Measurements from ENCODE around the gene PAQR8. TPM values are rescaled to one million over a fixed set of nuclear protein-coding genes. Genes with fewer than 3 reads are reported as not detected.
A peak's percentile ranks its signal among the peaks of the same experiment; 100 is the strongest.

PAQR8 gene
- total and polyA plus RNA-seq, 2 donors (not counting 1 experiment from before 2014, with no cell fraction given): 2.3 to 8.5 TPM

GRCh38 chr6:52388790-52389189 lies 26.8 kb downstream of the PAQR8 start:
- DNase-seq: no peak
- Mint-ChIP-seq H3K4me3 (no peak overlapping the region), H3K9me3 (ENCODE audit: insufficient read depth) (peaks cover 2% of the 10 kb centered on the region), H3K27ac (peak overlapping the region; percentile 17), H3K27me3 (no peaks in the 10 kb centered on the region), H3K4me1 (peaks cover 39% of the 10 kb centered on the region)
- Histone ChIP-seq H3K4me2 (replicated peaks; ENCODE audit: low read depth, low read length, poor library complexity, severe bottlenecking) (no peak overlapping the region), H3K4me3 (ENCODE audit: control extremely low read depth in 1 of 5, extremely low read depth in 1 of 5, insufficient read depth in 1 of 5, low read depth in 2 of 5, low read length in 4 of 5) (no peak overlapping the region), H3K27me3 (replicated peaks in 1 of 4; ENCODE audit: control extremely low read depth in 1 of 4, control insufficient read depth in 3 of 4, insufficient read depth in 4 of 4, low read length in 3 of 4) (no peaks in the 10 kb centered on the region), H3K4me1 (ENCODE audit: control insufficient read depth in 2 of 2, insufficient read depth in 2 of 2, low read length in 2 of 2) (peaks cover 13 to 20% of the 10 kb centered on the region in 2 donors), H3K9me3 (ENCODE audit: control extremely low read depth in 1 of 3, control insufficient read depth in 2 of 3, insufficient read depth in 1 of 3, low read length in 2 of 3) (peaks cover 0 to 4% (median 0%) of the 10 kb centered on the region in 3 donors), H3K79me2 (ENCODE audit: control insufficient read depth, insufficient read depth, low read length) (no peaks in the 10 kb centered on the region), H3K27ac (ENCODE audit: low read length in 2 of 2) (no peak overlapping the region), H4K20me1 (ENCODE audit: control insufficient read depth, insufficient read depth, low read length, poor library complexity, severe bottlenecking) (no peaks in the 10 kb centered on the region), H3K9ac (ENCODE audit: low read length) (no peak overlapping the region), H3K36me3 (replicated peaks in 1 of 2; ENCODE audit: control extremely low read depth in 1 of 2, control insufficient read depth in 1 of 2, extremely low read depth in 1 of 2, insufficient read depth in 2 of 2, low read length in 1 of 2) (no peaks in the 10 kb centered on the region), H2AFZ (ENCODE audit: insufficient read depth, low read depth, low read length, poor library complexity, severe bottlenecking) (no peak overlapping the region)
- ChIA-PET CTCF (interaction anchor here (1.6 to 6.8 kb wide), 2 partner anchors 28 to 102 kb away, joined by 4 to 36 read pairs; partner anchors contain the start of gene MCM3), POLR2A (no interaction called here)
- no peak for TF ChIP-seq CTCF (IDR thresholded peaks at IDR 0.05)
- TF ChIP-seq EZH2 (IDR thresholded peaks at IDR 0.05; ENCODE audit: borderline replicate concordance, insufficient read depth, low read depth, low read length, poor library complexity, severe bottlenecking): no peak
- ATAC-seq (ENCODE audit: low read depth): no peak
- intact Hi-C loops (cut with micrococcal nuclease): no loop called here
- 90% methylated on average over 3 of the region's 4 CpGs for WGBS (ENCODE audit: insufficient coverage)

GRCh38 chr6:52389264-52389625 lies 27.3 kb downstream of the PAQR8 start:
- Histone ChIP-seq H4K20me1 (ENCODE audit: control insufficient read depth, insufficient read depth, low read length, poor library complexity, severe bottlenecking) (no peaks in the 10 kb centered on the region), H3K9me3 (ENCODE audit: control extremely low read depth in 1 of 3, control insufficient read depth in 2 of 3, insufficient read depth in 1 of 3, low read length in 2 of 3) (peaks cover 0 to 4% (median 0%) of the 10 kb centered on the region in 3 donors), H3K79me2 (ENCODE audit: control insufficient read depth, insufficient read depth, low read length) (no peaks in the 10 kb centered on the region), H3K9ac (ENCODE audit: low read length) (no peak overlapping the region), H3K4me1 (ENCODE audit: control insufficient read depth in 2 of 2, insufficient read depth in 2 of 2, low read length in 2 of 2) (peaks cover 13 to 22% of the 10 kb centered on the region in 2 donors), H3K4me2 (replicated peaks; ENCODE audit: low read depth, low read length, poor library complexity, severe bottlenecking) (no peak overlapping the region), H3K27ac (ENCODE audit: low read length in 2 of 2) (no peak overlapping the region), H3K4me3 (ENCODE audit: control extremely low read depth in 1 of 5, extremely low read depth in 1 of 5, insufficient read depth in 1 of 5, low read depth in 2 of 5, low read length in 4 of 5) (no peak overlapping the region), H3K27me3 (replicated peaks in 1 of 4; ENCODE audit: control extremely low read depth in 1 of 4, control insufficient read depth in 3 of 4, insufficient read depth in 4 of 4, low read length in 3 of 4) (no peaks in the 10 kb centered on the region), H3K36me3 (replicated peaks in 1 of 2; ENCODE audit: control extremely low read depth in 1 of 2, control insufficient read depth in 1 of 2, extremely low read depth in 1 of 2, insufficient read depth in 2 of 2, low read length in 1 of 2) (no peaks in the 10 kb centered on the region), H2AFZ (ENCODE audit: insufficient read depth, low read depth, low read length, poor library complexity, severe bottlenecking) (no peak overlapping the region)
- ChIA-PET POLR2A (interaction anchor here (0.8 kb wide), 1 partner anchor 105 kb away, joined by 3 read pairs; the partner anchor contains the start of gene MCM3), CTCF (interaction anchor here (0.8 to 6.8 kb wide), 3 partner anchors 23 to 263 kb away, joined by 3 to 36 read pairs (median 4); partner anchors contain the start of gene MCM3)
- WGBS (ENCODE audit: insufficient coverage): 86% methylated on average over 1 of the region's 1 CpG
- intact Hi-C loops (cut with micrococcal nuclease): no loop called here
- Mint-ChIP-seq H3K9me3 (ENCODE audit: insufficient read depth) (peaks cover 2% of the 10 kb centered on the region), H3K27ac (no peak overlapping the region), H3K27me3 (no peaks in the 10 kb centered on the region), H3K4me3 (no peak overlapping the region), H3K4me1 (peaks cover 42% of the 10 kb centered on the region)
- ATAC-seq (ENCODE audit: low read depth) (no peak), DNase-seq (no peak)
- TF ChIP-seq CTCF (IDR thresholded peaks at IDR 0.05): no peak
- TF ChIP-seq EZH2 (IDR thresholded peaks at IDR 0.05; ENCODE audit: borderline replicate concordance, insufficient read depth, low read depth, low read length, poor library complexity, severe bottlenecking): no peak
